H54 (cell line): ENCODE data around the gene PDGFC.
A peak's percentile ranks its signal among the peaks of the same experiment; 100 is the strongest.

Source experiments
- DNase-seq: peaks from one replicate; pipeline ENCODE4 v3.0.0; 2011; ENCODE audit warnings: low spot score, mixed read lengths; ENCODE audit not compliant: insufficient read length
- FAIRE-seq: peaks from 3 replicates; lab custom pipeline; 2011; peaks lifted over from hg19 to GRCh38; lab: Jason Lieb, UNC
- POLR2A ChIP-seq: IDR thresholded peaks from 2 replicates; pipeline ENCODE4 v1.6.1; 2011; ENCODE audit warnings: low read depth, mild to moderate bottlenecking, low read length

The PDGFC gene

GRCh38 chr4:156800463-156800862, 171.1 kb downstream of the PDGFC start:
- FAIRE-seq (no peak), DNase-seq (no peak)
- no peak for TF ChIP-seq POLR2A

- no peak for TF ChIP-seq POLR2A
- no peak for FAIRE-seq
- DNase-seq, result no peak
Observed at GRCh38 chr4:156799121-156799589, 172.4 kb downstream of the PDGFC start.

GRCh38 chr4:156798438-156798837, 173.2 kb downstream of the PDGFC start:
- no peak for FAIRE-seq
- no peak for DNase-seq

GRCh38 chr4:156797206-156797605, 174.4 kb downstream of the PDGFC start:
- FAIRE-seq (no peak), DNase-seq (no peak)
- TF ChIP-seq POLR2A, result no peak

More at GRCh38 chr4:156798438-156798837, 173.2 kb downstream of the PDGFC start:
- TF ChIP-seq POLR2A, result no peak

DNA sequence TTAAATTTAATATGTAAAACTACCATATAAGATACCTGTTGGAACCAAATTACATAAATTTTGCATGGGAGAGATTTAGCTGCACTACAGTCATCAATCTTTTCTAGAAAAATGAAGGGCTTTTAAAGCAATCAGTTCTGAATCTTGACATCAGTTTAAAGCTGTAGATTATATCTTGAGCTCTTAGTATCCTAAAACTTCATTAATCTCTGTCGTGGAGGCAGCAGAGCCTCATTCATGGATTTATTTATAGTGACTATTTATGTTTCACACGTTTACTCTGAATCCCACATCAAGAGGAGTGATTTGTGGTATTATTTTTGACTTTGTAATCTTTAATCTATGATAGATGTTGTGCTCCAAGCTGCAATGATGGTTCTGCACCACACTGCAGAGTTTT, 175.9 kb downstream of the PDGFC start:
- no peak for DNase-seq
- FAIRE-seq, result no peak

GRCh38 chr4:156794863-156795262, 176.7 kb downstream of the PDGFC start:
- no peak for DNase-seq
- no peak for FAIRE-seq
- no peak for TF ChIP-seq POLR2A

More for the DNA sequence above, 175.9 kb downstream of the PDGFC start:
- no peak for TF ChIP-seq POLR2A

GRCh38 chr4:156792462-156793085, 179.0 kb downstream of the PDGFC start:
- DNase-seq (no peak), FAIRE-seq (no peak)
- TF ChIP-seq POLR2A, result no peak

DNA sequence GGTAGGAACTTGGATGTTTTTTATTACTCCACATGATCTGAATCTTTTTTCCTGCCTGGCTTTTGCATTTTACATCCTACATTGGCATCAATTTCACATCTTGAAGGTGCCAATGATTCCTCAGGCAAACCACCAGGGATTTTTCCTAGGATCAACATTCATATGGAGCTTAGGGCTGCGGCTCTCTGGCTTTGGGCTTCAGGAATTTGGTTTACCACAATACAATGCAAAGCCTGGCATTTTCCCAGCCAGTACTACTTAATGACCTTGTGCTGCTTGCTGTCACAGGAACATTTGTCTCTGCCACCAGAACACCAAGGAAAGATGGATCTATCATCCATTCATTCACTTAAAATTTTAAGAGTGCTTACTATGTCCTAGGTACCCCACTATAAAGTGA, 180.7 kb downstream of the PDGFC start:
- DNase-seq, result no peak
- peak; percentile 95 for FAIRE-seq
- no peak for TF ChIP-seq POLR2A

GRCh38 chr4:156788782-156789181, 182.8 kb downstream of the PDGFC start:
- FAIRE-seq, result no peak
- DNase-seq, result no peak
- no peak for TF ChIP-seq POLR2A

DNA sequence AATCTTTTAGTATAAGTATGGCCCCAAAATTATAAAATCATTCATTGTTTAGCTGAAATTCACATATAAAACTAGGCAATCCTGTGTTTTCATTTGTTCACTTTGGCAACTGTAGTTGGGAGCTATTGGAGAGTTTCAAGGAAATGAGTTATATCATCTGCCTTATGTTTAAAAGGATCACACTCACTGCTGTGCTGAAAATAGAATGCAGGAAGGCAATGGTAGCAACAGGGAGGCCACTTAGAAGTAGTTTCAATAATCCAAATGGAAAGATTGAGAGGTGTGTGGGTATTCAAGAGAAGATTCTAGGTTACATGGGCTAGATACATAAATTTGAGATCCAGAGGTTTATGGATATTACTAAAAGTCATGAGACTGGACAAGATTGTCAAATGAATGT, 184.9 kb downstream of the PDGFC start:
- no peak for FAIRE-seq
- TF ChIP-seq POLR2A, result no peak
- DNase-seq, result no peak

DNA sequence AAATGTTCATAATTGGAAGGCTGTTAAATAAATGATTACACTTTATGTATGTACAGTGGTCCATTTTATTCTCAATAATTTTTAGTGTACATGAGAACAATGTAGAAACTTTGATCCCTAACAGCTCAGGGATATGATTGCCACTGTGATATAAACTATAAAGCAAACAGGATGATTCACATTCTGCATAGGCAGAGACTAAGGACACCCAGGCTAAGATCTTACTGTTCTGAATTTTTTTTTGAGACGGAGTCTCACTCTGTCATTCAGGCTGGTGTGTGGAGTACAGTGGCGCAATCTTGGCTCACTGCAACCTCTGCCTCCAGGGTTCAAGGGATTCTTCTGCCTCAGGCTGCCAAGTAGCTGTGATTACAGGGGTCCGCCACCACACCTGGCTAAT, 186.6 kb downstream of the PDGFC start:
- DNase-seq, result no peak
- FAIRE-seq, result no peak
- no peak for TF ChIP-seq POLR2A

GRCh38 chr4:156783966-156784365, 187.6 kb downstream of the PDGFC start:
- FAIRE-seq (no peak), DNase-seq (no peak)
- TF ChIP-seq POLR2A, result no peak

GRCh38 chr4:156782491-156782890, 189.1 kb downstream of the PDGFC start:
- FAIRE-seq (no peak), DNase-seq (no peak)
- no peak for TF ChIP-seq POLR2A

- FAIRE-seq, result peak; percentile 75
- DNase-seq, result no peak
- TF ChIP-seq POLR2A, result no peak
Observed at GRCh38 chr4:156781852-156782251, 189.7 kb downstream of the PDGFC start.

DNA sequence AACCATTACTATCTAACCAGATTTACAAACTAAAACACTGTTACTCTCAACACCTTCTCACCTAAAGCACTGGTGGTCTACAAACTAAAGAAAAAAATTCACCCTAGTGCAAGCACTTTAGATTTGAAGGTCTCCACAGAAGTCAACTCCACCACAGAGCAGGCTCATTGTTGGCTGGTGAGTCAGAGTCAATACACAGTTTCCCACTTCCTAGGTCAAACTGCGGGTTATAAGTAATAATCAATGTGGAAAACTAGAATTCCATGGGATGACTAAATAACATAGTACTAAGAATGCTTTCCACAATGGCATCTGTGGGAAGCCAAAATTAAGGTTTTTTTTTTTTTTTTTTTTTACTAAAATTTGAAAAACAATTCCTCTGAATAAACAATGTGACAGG, 191.8 kb downstream of the PDGFC start:
- FAIRE-seq, result peak; percentile 94
- DNase-seq, result no peak

More for the DNA sequence above, 191.8 kb downstream of the PDGFC start:
- TF ChIP-seq POLR2A, result no peak
